Progenitor cell of endocrine pancreas (in vitro differentiated cells): Measurements from ENCODE around the gene DUSP5. TPM values are rescaled to one million over a fixed set of nuclear protein-coding genes. Genes with fewer than 3 reads are reported as not detected.

ENCODE experiments used
- DNase-seq: peaks from one replicate; pipeline ENCODE4 v3.0.0; 2021; ENCODE audit warnings: low spot score; ENCODE audit not compliant: unreplicated experiment
- H3K27ac Mint-ChIP-seq: 2 replicates; pipeline ENCODE4 v1.8.0; 2021; ENCODE audit warnings: mild to moderate bottlenecking, moderate library complexity, mixed read lengths
- H3K27me3 Mint-ChIP-seq: 2 replicates; pipeline ENCODE4 v1.8.0; 2021; ENCODE audit warnings: mixed read lengths
- H3K36me3 Mint-ChIP-seq: 2 replicates; pipeline ENCODE4 v1.8.0; 2022; ENCODE audit warnings: mixed read lengths; ENCODE audit not compliant: insufficient read depth
- H3K4me1 Mint-ChIP-seq: 2 replicates; pipeline ENCODE4 v1.8.0; 2021; ENCODE audit warnings: low read depth, mixed read lengths
- H3K4me3 Mint-ChIP-seq: 2 replicates; pipeline ENCODE4 v1.8.0; 2021; ENCODE audit warnings: low read depth, mild to moderate bottlenecking, moderate library complexity, mixed read lengths
- H3K9me3 Mint-ChIP-seq: 2 replicates; pipeline ENCODE4 v1.8.0; 2021; ENCODE audit warnings: low read depth, mixed read lengths
- total RNA-seq: library from RNA; stranded (reverse); gene quantifications from 2 replicates; pipeline ENCODE4 v1.2.1, GENCODE V29; 2021
- TF ChIP-seq, protein P1 (sequence below): fragments of 200-600 bp; sonication (generic); IDR thresholded peaks from one replicate; pipeline ENCODE4 v1.5.0; 2021; ENCODE audit warnings: antibody characterized with exemption, mild to moderate bottlenecking; ENCODE audit not compliant: unreplicated experiment

The DUSP5 gene
- total RNA-seq, 1 donor from 2014 or later = 92.9 TPM

DNA sequence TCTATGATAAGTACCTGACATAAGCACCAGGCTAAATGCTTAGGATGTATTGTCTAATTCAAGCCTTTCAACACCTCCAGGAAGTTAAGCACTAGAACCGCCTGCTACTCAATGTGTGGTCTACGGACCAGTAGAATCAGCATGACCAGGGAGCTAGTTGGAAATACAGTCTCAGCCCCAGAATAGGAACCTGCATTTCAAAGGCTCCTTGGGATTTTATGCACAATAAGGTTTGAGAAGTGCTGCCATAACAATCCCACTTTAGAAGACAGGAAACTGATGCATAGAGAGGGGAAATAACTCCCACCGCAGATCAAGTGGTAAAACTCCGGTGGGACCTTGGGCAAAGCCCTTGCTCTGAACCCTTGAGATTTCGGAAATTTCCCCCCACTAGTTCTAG is 8.8 kb upstream of the DUSP5 start:
- Mint-ChIP-seq H3K4me3 (no peak overlapping the region), H3K4me1 (peaks cover 15% of the 10 kb centered on the region), H3K27ac (no peak overlapping the region), H3K36me3 (no peaks in the 10 kb centered on the region), H3K27me3 (peaks cover 3% of the 10 kb centered on the region), H3K9me3 (no peaks in the 10 kb centered on the region)
- DNase-seq = no peak
- TF ChIP-seq, protein P1, sequence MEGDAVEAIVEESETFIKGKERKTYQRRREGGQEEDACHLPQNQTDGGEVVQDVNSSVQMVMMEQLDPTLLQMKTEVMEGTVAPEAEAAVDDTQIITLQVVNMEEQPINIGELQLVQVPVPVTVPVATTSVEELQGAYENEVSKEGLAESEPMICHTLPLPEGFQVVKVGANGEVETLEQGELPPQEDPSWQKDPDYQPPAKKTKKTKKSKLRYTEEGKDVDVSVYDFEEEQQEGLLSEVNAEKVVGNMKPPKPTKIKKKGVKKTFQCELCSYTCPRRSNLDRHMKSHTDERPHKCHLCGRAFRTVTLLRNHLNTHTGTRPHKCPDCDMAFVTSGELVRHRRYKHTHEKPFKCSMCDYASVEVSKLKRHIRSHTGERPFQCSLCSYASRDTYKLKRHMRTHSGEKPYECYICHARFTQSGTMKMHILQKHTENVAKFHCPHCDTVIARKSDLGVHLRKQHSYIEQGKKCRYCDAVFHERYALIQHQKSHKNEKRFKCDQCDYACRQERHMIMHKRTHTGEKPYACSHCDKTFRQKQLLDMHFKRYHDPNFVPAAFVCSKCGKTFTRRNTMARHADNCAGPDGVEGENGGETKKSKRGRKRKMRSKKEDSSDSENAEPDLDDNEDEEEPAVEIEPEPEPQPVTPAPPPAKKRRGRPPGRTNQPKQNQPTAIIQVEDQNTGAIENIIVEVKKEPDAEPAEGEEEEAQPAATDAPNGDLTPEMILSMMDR = no peak

DNA sequence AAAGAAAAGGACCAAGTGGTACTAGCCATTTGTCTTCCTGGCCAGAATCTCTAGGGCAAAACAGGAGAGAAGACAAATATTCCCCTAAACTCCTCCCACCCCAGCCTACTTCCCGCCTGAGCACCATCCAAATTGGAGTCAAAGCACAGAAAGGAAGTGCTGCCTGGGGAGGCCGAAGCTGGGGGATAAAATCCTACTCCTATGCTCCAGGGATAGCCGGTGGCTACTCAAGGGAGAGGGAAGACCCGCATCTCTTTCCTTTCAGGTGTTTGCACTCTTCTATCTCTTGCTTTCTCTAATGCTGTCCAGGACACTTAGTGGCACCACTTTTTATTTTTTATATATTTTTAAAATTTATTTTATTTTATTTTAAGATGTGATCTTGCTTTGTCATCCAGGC is 7.1 kb upstream of the DUSP5 start:
- TF ChIP-seq, protein P1 = no peak
- peaks cover 2% of the 10 kb centered on the region for H3K36me3 Mint-ChIP-seq
- H3K4me1 Mint-ChIP-seq = peaks cover 19% of the 10 kb centered on the region
- no peaks in the 10 kb centered on the region for H3K9me3 Mint-ChIP-seq
- no peak overlapping the region for H3K27ac Mint-ChIP-seq
- peaks cover 3% of the 10 kb centered on the region for H3K27me3 Mint-ChIP-seq
- H3K4me3 Mint-ChIP-seq = no peak overlapping the region
- DNase-seq = no peak

DNA sequence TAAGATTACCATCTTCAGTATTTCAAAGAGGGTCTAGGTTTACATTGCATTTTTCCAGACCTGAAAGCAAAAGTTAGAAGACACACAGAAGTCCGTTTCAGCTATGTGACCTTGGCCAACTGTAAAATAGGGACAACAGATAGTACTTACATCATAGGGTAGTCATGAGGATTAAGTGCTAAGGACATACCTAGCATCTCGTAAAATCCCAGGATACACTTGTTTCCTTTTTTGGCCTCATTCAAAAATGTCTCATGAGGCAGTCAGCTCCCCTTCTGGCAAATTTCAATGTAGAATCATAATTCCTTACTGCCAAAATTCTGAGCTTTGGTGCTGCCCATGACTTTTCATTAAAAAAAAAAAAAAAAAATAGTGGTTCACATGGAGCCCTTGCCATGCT is 6.4 kb upstream of the DUSP5 start:
- Mint-ChIP-seq H3K36me3 (peaks cover 2% of the 10 kb centered on the region), H3K4me3 (no peak overlapping the region), H3K27ac (no peak overlapping the region), H3K9me3 (no peaks in the 10 kb centered on the region), H3K27me3 (peaks cover 3% of the 10 kb centered on the region), H3K4me1 (peaks cover 24% of the 10 kb centered on the region)
- TF ChIP-seq, protein P1 = no peak
- no peak for DNase-seq

DNA sequence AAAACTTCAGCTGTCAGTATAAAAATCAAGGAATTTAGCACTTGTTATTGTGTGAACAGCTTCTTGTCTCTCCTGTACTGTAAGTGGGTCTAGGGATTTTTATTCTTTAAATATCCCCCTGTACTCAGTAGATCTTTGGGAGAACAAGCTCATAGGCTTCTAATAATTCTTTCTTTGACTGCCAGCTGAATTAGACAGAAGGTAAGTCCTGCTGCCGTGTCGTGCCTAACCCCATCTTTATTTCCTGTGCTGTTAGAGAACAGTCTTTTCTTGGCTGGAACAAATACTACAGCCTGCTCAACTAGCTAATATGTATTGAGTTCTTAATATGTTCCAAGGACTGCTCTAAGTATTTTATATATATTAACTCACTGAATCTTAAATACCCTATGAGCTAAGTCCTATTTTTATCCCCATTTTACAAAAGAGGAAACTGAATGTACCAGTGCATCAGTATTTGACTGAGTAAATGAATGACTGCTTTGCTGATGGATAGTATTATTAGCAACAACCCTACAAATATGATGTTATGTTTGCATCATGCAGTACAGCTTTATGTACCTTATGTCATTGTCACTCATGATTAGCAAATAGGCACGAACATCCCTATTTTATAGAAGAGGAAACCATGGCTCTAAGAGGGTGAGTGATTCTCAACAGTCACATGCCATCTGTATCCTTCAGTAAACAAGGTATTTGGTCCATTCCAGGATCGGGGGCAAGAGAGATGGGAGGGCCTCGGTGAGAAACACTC is 5.5 kb upstream of the DUSP5 start:
- H3K9me3 Mint-ChIP-seq = no peaks in the 10 kb centered on the region
- H3K27me3 Mint-ChIP-seq = peaks cover 3% of the 10 kb centered on the region
- TF ChIP-seq, protein P1 = no peak
- no peak overlapping the region for H3K27ac Mint-ChIP-seq
- no peak for DNase-seq
- H3K4me1 Mint-ChIP-seq = peaks cover 25% of the 10 kb centered on the region
- peaks cover 2% of the 10 kb centered on the region for H3K36me3 Mint-ChIP-seq
- H3K4me3 Mint-ChIP-seq = no peak overlapping the region

DNA sequence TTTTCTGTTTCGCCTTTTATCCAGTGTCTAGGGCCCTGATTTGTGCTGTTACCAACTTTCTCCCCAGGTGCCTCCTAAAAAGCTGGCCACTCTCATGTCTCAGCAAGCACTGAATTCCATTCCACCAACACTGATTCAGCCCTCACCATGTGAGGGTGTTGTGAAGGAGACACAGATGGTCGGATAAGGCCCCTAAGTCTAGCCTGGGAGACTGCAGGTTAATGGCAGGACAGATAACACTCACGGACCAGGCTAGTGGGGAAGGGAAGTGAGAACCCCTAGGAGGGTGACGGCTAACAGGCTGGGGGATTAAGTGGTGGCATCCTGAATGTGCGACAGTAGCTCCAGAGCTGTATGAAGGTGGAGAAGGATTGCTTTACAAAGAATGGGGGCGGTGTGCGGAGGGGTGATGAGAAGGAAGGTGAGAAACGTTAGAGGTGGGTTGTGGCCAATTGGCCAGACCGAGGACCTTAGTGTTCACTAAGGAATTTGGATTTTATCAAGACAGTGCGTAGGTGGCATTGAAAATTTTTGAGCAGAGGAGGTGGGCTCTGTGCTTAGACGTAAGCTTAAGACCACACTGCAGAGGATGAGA is 3.8 kb upstream of the DUSP5 start:
- Mint-ChIP-seq H3K4me1 (peaks cover 21% of the 10 kb centered on the region), H3K9me3 (no peaks in the 10 kb centered on the region), H3K4me3 (peak overlapping the region; percentile 12), H3K27ac (peak overlapping the region; percentile 23), H3K36me3 (peaks cover 2% of the 10 kb centered on the region), H3K27me3 (peaks cover 3% of the 10 kb centered on the region)
- TF ChIP-seq, protein P1 = no peak
- no peak for DNase-seq
